ENCODE data around the gene ATXN2. TPM values are rescaled to one million over a fixed set of nuclear protein-coding genes. Genes with fewer than 3 reads are reported as not detected.

ATXN2 gene
- total RNA-seq, 3 donors from 2014 or later = 49.9 to 82.5 (median 55.4) TPM

DNA sequence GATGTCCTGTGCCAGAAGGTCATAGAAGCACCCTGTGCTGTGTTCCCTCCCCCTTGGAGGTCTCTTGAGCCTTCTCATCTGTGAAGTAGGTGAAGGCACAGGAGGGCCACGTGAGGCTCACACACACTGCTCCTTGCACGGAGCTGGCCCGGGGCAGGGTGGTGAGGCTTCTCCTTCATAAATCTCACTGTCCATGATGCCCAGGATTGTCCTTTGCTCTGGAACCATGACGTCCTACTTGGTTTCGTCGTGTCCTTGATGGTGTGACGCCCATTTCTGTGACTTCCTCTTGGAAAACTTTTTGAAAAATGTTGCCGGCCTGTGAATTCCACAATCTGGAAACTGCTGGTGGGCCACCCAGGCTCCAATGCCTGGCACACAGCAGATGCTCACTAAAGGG lies 159.0 kb downstream of the ATXN2 start:
- Histone ChIP-seq H3K36me3 (ENCODE audit: low read depth) (no peaks in the 10 kb centered on the region), H3K9me3 (no peaks in the 10 kb centered on the region), H3K4me3 (no peak overlapping the region), H3K4me1 (ENCODE audit: low read depth) (peaks cover 38% of the 10 kb centered on the region)
- intact Hi-C loops (cut with DNase I, micrococcal nuclease) = no loop called here
- no peak for DNase-seq
- TF ChIP-seq, protein P1, sequence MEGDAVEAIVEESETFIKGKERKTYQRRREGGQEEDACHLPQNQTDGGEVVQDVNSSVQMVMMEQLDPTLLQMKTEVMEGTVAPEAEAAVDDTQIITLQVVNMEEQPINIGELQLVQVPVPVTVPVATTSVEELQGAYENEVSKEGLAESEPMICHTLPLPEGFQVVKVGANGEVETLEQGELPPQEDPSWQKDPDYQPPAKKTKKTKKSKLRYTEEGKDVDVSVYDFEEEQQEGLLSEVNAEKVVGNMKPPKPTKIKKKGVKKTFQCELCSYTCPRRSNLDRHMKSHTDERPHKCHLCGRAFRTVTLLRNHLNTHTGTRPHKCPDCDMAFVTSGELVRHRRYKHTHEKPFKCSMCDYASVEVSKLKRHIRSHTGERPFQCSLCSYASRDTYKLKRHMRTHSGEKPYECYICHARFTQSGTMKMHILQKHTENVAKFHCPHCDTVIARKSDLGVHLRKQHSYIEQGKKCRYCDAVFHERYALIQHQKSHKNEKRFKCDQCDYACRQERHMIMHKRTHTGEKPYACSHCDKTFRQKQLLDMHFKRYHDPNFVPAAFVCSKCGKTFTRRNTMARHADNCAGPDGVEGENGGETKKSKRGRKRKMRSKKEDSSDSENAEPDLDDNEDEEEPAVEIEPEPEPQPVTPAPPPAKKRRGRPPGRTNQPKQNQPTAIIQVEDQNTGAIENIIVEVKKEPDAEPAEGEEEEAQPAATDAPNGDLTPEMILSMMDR (IDR thresholded peaks at IDR 0.05) = no peak
- ATAC-seq = no peak

DNA sequence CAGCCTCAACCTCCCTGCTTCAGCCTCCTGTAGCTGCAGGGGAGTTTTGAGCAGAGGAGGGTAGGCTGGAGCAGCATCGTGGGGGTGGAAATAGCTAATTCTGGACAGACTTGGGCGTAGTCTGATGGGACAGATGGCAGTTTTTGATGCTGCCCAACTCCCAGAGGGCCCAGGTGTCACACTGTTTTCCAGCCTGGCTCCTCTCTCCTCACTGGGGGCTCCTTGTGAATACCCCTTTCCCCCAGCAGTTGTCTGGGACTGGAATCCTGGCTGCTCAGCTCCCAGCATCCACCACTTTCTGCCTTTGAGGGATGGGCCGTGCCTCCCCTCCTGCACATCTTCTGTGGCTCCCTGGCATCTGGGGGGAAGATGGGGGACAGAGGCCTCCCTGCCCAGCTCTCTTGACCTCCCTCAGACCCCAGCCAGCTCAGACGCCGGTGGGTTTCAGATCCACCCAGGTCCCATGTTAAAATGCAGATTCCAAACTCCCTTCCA lies 159.4 kb downstream of the ATXN2 start:
- Histone ChIP-seq H3K36me3 (ENCODE audit: low read depth) (no peaks in the 10 kb centered on the region), H3K9me3 (no peaks in the 10 kb centered on the region), H3K4me3 (no peak overlapping the region), H3K4me1 (ENCODE audit: low read depth) (peaks cover 38% of the 10 kb centered on the region)
- ATAC-seq (no peak), DNase-seq (no peak)
- TF ChIP-seq, protein P1 (IDR thresholded peaks at IDR 0.05) = no peak
- intact Hi-C loops (cut with DNase I, micrococcal nuclease) = no loop called here

DNA sequence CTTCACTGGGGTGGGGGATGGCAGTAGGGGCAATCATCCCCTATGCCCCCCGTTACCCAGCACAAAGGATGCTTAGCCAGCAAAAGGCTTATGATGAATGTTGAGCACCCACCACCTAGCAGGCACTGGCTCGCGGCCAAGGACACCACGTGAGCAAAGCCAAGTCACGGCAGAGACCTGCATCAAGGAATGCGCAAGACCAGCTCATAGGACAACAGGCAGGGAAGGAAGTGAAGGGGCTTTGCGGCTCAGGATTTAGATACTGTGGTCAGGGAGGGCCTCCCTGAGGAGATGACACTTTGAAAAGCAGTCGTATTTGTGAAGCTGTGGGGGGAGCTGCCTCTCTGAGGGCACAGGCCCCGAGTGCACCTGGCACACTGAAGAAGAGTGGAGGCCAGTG lies 160.6 kb downstream of the ATXN2 start:
- no peak for ATAC-seq

DNA sequence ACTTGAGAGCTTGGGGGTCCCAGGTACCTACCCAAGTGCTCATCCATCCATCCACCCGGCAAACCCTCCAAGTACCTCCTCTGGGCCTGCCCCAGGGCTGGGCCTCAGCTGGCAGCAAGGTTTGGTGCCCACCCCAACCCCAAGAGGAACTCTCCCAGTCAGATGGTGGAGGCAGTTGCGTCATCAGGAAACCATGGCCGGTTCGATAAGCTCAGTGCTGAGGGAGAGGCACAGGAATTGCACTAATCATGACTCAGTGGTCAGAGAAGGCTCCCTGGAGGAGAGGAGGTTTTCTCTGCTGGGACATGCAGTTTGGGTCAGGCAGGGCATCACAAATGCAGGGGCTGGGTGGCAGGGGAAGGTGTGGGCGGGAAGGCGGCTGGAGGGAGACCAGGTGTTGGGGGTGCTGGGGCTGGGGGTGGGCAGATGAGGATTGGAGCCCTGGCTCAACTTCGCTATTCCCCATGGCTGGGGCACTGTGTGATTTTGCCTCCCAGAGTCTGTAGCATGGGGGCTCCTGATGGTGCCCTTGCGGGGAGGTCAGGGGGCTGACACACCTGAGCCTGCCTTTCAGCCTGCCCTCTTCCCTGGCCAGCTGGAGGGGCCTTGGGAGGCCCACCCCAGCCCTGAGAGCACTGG lies 161.2 kb downstream of the ATXN2 start:
- intact Hi-C loops (cut with DNase I, micrococcal nuclease) = no loop called here
- H3K4me1 ChIP-seq (ENCODE audit: low read depth) = peaks cover 46% of the 10 kb centered on the region
- no peaks in the 10 kb centered on the region for H3K9me3 ChIP-seq
- ATAC-seq (peak; percentile 17), DNase-seq (peak in 1 of 3 donors; percentile 67)
- TF ChIP-seq, protein P1 (IDR thresholded peaks at IDR 0.05) = no peak
- no peak overlapping the region for H3K4me3 ChIP-seq
- H3K36me3 ChIP-seq (ENCODE audit: low read depth) = no peaks in the 10 kb centered on the region

More for the DNA sequence above, 160.6 kb downstream of the ATXN2 start:
- Histone ChIP-seq H3K9me3 (no peaks in the 10 kb centered on the region), H3K4me1 (ENCODE audit: low read depth) (peaks cover 46% of the 10 kb centered on the region), H3K4me3 (no peak overlapping the region), H3K36me3 (ENCODE audit: low read depth) (no peaks in the 10 kb centered on the region)
- TF ChIP-seq, protein P1 (IDR thresholded peaks at IDR 0.05) = no peak
- DNase-seq = peak in 1 of 3 donors; percentile 77
- intact Hi-C loops (cut with DNase I, micrococcal nuclease) = no loop called here

GRCh38 chr12:111436811-111437210 lies 162.3 kb downstream of the ATXN2 start:
- Histone ChIP-seq H3K4me3 (no peak overlapping the region), H3K9me3 (no peaks in the 10 kb centered on the region), H3K4me1 (ENCODE audit: low read depth) (peaks cover 46% of the 10 kb centered on the region), H3K36me3 (ENCODE audit: low read depth) (no peaks in the 10 kb centered on the region)
- DNase-seq (no peak), ATAC-seq (no peak)
- TF ChIP-seq, protein P1 (IDR thresholded peaks at IDR 0.05) = no peak
- intact Hi-C loops (cut with DNase I, micrococcal nuclease) = no loop called here

Measured in mucosa of descending colon (tissue), 3 donors.